Erythroblast (primary cell): ENCODE results near the gene RNF215.

ENCODE experiments used
- GATA1 ChIP-seq: IDR thresholded peaks from 2 replicates; pipeline ENCODE4 v1.6.1; 2011; ENCODE audit warnings: low read depth, mild to moderate bottlenecking, control low read depth, low read length, moderate library complexity
- POLR2A ChIP-seq: IDR thresholded peaks from 2 replicates; pipeline ENCODE4 v1.6.1; 2011; ENCODE audit warnings: mild to moderate bottlenecking, low read length

DNA sequence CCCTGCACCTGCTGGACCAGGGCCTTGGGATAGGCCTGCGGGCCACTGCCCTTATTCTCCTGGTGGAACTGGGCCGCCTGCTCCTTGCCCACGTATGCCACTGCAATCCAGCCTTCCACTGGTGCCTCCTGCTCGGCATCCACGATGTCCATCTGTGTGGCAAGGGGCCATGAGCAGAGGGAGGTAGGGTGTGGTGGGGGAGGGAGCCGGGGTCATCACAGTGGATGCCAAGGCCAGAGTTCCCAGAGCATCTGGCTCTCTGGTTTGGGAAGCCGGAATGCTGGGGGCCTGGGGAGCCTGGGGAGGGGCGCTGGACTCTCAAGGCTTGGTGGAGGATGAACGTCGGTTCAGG, 627 bp downstream of the RNF215 start:
- TF ChIP-seq POLR2A (no peak), GATA1 (no peak)
